ENCODE data around the gene UBALD2.
"Not testable (repeated sequence)": the region's sequence is repeated elsewhere in the genome, so short reads cannot be mapped to it uniquely, and the experiment has no call there.

The UBALD2 gene

DNA sequence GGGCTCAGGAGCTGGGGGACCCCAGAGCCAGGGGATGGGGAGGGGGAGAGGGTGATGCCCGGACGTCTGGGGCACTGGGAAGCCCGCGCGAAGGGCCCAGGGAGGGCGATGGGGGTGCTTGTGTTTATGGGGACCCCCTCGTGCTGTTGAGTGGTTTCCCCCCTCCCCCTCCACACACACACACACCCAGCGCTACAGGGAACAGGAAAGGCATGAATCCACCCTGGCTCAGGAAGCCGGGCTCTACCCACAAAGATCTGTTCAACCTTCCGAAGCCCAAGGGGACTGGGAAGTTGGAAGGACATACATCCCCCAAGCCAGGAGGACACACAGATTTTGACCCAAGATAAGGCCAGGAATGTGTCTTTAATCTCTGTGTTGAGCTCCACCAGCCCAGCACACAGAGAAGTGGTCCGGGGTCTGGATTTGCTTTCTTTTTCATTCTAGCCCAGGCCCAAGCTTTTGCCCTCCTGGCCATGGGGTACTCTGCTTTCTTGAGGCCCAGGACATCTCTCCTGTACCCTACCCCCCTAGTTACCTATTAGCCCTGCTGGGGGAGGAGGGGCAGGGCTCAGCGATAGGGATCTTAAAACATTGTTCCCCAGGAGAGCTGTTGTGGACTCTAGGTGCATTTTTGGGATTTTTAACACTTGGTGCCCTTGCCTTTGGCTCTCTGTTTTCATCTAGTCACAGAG, 1.2 kb downstream of the UBALD2 start:
- no peak for DNase-seq

DNA sequence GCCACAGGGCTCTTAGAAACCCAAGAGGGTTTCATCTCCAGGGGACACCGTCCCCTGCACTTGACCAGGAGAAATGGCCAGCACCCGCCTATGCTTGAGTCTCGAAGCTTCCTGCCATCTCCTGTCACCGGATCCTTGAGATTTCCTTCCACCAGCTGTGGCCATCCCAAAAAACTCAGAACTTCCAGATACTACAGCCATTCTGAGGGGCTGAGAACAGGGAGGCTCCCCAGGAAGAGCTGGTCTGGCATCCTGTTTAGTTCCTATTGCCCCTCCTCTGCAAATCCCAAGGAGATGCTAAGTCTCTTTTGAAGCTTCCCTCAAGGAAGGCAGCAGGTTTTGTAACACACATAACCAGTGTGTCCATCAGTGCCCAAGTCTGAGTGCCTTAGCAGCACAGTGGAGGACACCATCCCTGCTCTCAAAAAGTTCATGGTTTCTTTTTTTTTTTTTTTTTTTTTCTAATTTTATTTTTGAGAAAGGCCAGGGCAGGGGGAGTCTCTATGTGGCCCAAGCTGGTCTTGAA, 2.0 kb downstream of the UBALD2 start:
- no peak for DNase-seq

DNA sequence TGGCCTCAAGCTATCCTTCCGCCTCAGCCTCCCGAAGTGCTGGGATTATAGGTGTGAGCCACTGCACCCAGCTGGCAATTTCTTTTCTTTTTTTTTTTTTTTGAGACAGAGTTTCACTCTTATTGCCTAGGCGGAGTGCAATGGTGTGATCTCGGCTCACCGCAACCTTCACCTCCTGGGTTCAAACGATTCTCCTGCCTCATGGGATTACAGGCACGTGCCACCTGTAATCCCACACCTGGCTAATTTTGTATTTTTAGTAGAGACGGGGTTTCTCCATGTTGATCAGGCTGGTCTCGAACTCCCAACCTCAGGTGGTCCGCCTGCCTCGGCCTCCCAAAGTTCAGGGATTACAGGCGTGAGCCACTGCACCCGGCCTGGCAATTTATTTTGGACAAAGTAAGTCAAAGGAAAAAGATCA, 2.4 kb downstream of the UBALD2 start:
- not testable (repeated sequence) for DNase-seq

DNA sequence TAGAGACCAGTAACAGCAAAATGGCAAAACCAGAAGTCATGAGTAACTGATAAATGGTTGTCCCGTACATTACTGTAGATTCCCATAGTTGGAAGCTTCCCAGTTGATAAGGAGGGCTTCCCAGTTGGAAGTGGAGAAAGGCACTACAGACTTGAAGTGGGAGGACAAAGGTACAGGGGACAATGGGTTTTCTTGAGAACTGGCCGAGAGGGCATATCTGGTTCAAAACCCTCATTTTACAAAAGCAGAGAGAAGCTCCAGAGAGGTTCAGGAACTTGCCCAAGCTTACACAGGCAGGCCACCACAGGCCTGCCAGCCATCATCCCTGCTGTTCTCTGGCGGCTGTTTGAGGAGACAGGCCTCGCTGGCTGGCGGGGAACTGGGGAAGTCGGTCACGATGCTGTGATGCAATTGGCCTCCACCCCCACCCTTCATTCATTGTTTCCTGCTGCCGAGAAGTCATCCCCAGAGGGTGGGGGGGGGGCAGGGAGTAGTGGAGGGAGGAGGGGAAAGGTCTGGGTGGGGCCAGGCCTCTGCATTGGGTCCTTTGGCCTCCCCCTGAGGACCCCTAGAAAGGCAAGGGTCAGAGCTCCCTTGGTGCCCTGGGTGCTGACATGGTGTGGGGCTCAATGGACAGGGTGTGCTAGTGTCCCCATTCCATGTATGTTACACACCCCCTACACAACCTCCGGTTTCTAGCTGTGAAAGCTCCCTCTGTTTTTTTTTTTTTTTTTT, 3.0 kb downstream of the UBALD2 start:
- DNase-seq, result no peak

DNA sequence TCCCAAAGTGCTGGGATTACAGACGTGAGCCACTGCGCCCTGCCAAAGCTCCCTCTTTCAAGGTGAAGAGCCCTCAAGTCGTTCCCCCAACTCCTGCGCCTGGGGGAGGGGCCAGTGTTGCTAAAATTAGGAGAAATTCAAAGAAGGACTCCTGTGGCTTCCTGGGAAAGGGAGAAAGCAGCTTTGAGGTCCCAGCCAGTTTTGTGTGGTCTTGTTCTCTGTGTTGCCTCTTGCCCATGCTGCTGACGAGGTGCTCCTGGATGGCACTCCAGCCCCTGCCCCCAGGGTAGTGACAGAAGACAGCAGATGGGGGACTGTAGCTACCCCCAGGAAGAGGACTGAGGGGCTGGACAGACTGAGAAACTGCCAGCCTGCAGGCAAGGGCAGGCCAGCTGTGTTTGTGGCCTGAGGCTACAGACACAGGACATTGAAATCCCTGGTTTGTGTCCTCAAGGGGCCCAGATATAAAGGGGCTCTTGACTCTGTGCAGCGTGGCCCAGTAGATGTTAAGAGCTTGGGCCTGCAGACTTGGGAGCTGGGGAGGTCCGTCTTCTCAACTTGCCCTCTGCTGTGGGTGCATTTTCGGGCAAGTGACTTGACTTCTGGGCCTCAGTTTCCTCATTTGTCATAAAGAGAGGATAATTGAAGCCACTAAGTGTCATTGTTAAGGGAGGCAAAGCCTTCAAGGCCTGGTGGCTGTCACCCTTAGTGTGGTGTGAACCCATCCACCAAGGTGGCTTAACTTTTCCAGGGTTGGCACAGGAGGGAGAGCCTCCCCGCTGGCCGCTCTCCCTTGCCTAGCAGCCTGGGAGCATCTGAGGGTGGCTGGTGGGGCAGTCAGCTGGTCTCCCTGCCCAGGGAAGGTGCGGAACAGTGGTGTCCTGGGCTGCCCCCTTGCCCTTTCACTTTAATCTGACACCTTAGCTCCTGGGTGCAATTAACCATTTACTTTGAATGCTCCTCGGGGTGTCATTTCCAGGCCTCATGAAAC, 4.1 kb downstream of the UBALD2 start:
- no peak for DNase-seq

DNA sequence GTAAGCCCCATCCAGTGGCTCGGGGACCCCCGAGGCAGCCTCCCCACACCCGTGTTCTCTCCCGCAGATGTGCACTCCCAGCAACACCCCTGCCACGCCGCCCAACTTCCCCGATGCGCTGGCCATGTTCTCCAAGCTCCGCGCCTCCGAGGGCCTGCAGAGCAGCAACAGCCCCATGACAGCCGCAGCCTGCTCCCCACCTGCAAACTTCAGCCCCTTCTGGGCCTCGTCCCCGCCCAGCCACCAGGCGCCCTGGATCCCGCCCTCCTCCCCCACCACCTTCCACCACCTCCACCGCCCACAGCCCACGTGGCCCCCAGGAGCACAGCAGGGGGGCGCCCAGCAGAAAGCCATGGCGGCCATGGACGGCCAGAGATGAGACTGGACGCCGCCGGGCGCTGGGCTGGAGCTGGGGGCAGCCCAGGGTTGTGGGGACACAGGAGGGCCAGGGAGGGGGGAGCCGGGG, 5.0 kb downstream of the UBALD2 start:
- DNase-seq, result no peak

DNA sequence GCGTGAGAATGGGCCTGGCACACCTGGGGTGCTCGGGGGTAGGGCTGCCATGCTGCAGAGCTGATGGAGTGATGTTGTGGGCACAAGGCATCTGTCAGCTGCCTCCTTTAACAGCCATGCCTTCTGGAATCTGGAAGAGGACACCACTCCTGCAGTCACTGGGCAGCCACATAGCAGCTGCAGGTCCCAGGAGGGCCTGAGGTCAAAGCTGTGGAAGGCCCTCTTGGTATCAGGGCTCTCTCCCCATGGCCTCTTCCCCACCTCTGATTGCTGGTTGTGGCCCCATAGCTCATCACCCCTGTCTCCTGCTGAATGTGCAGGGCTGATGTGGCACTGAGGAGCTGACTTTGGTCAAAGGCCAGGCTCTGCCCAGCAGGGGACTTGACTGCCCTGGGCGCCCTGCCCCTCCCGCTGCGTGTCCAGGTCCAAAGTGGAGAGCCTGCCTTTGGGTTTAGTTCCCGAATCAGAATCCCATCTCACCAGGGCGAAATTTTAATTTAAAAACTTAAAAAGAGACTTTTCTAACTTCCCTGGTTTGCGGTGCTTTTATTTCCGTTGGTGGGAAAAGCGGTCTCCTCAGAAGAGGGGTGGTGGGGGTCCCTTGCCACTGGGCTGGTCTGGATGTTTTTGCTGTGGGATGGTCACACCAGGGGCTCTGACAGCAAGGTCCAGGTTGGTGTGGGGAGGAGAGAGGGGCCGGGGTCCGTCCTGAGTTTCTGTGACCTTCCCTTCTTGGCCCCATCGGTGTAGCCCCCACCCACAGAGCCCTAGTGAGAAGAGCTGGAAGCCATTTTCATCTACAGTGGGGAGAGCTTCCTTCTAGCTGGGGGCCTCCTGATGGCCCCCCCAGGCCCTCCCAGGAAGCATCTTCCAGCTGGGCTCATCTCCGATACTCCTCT, 5.9 kb downstream of the UBALD2 start:
- no peak for DNase-seq

DNA sequence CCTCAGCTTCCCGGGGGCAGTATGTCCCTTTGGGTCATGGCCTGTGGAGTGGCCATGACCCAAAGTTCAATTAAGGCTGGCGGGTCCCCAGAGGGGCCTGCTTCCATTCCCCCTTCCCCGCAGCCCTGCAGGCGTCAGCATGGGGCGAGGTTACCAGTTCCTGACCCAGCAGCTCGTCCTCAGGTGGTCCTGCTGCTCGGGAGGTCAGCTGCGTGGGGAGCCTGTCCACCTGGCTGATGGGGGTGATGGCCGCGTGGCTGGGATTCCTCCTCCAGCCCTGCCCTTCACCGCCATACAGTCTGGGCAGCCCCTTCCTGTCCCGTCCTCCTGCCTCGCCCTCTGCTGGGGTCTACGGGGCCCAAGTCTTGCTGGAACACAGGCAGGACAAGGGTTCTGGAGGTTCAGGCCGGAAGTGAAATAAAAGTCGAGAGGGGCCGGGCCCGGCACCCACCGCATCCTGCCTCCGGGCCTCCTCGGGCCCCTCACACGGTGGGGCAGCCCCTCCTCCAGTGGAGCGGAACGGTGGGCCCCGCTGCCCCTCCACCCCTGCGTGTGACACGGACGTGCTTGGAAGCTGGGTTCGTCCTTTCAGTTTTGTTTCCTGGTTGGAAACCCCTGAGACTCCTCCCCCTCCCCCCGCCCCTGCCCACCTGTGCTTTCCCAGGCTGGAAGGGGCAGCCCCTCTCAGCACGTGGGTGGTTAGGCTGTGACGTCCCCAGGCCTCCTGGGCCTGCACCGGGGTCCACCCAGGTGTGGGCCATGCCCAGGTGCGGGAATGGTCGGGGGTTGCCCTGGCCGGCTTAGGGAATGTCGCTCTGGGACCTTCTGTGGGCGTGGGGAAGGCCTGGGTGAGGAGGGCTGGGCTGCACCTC, 6.8 kb downstream of the UBALD2 start:
- DNase-seq, result no peak

DNA sequence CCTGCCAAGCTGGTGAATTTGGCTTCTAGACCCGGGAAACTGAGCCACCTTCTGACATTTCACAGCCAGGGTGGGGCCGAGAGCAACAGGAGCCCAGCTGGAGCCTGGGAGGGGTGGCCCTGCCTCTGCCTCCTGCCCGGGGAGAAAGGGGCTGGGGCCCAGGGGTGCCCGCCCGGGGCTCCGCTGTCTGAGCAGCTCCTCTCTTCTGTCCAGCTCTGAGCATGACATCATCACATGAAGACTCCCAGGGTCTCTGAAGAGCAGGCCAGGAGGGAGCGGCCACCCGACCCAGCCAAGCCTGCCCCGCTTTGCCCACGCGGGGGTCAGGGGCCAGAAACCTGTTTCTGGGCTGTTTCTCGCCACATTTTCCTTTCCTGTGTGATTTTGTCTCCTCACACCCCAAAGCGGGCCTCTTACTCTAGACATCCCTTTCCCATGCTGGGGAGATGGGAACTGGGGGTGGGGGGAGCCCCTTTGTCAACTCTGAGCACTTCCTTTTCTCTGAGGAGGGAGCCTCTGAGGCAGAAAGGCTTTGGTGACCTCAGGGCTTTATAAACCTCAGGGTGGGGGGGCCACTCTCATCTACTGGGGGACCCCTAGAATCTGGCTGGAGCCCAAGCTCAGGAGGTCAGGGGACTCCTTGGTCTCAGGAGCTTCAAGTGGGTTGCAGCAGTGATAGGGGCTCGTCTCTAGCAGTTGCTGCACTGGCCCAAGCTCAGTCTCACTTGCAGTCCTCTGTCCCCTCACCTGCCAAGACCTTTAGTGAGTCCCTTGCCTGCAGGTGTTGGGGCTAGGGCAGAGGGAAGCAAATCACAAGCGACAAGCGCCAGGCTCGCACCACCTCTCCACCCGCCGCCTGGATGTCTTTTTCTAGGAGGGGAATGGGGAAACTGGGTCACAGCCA, 7.6 kb downstream of the UBALD2 start:
- DNase-seq, result no peak

DNA sequence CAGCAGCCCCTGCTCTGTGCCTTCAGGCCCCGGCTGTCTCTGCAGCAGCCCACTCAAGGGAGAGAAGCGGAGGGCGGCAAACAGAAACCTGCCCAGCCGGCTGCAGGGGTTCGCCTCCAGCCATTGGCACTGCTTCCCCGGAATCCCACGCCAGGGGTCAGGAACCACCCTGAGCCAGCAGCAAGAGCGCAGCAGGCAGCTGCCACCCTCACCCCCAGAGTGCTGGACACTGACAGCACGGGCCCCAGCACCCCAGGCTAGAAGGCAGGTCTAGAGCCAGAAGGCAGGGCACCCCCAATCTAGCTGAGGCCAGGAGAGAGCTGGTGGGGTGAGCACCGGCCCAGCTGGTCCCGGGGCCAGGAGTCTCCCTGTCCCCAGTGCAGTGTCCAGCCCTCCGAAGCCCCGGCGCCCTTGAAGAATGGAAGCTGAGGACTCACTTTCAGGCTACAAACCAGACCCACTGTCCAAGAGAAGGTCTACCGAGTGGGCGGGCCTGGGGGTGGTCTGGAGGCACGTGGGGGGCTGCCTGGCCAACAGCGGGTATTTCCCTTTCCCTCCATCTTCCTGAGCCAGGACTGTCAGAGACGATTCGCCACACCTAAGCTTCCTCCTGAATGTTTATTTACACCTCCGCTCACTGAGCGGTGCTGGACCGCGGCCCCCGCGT, 8.4 kb downstream of the UBALD2 start:
- DNase-seq, result no peak

DNA sequence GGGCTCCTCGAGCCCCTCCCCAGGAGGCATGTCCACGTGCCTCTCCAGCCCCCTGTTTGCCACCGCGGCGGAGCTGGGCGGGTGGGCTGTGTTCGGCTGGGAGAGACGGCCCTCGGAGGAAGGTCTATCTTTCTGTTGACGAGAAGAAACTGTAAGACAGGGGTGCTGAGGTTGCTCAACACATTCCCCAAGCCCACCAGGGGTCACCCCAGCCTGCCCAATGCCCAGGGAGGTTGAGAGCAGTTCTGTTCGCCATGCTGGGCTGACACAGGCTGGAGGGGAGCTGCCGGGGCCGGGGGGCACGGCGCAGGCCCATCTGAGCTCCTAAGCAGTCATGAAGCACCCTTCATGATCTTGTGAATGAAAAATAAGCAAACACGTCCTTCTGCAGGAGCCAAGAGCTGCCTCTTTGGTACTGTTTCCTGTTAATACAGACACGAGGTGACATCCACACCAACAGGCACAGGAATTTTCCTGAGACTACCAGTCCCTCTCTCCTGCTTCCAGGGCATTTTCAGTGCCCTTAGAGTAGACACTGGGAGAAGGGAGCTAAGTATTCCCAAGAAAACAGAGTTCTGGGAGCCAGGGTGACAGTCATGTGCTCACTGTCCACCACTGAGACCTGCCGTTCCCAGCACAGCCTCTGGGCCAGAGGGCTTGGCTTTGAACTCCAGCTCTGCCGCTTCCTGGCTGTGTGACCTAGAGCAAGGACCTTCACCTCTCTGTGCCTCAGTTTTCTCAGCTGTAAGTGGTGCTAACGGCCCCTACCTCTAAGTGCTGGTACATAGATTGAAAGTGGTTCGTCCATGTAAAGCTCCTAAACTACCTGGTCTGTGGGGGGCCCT, 9.2 kb downstream of the UBALD2 start:
- DNase-seq, result no peak

DNA sequence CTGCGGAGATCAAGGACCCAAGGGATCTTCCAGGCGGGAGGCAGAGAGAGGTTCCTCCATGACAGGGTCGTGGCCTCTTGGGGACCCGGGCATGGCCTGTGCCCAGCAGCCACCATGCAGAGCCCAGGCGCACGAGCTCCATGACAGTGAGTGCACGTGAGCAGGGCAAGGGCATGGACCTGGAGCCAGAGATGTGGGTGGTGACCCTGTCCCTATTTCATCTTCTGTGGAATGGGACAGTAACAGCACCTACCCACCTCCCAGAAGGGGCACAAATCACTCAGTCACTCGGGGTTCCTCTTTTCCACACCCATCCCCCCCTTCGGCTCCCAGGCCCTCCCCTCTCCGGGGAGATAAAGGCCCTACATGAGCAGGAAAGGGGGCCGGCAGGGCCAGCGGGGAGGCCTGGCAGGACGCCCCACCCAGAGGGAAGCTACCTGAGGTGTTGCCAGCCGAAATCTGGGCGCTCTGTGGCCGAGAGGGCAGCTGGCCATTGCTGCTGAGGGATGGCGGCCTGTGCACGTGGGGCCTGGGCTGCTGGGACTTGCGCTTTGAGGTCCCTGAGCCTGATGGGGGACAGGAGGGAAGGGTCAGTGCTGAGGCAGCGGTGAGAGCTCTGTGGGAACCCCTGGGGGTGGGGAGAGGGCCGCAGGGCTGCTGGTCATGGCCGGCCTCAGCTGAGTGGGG, 10.4 kb downstream of the UBALD2 start:
- no peak for DNase-seq

DNA sequence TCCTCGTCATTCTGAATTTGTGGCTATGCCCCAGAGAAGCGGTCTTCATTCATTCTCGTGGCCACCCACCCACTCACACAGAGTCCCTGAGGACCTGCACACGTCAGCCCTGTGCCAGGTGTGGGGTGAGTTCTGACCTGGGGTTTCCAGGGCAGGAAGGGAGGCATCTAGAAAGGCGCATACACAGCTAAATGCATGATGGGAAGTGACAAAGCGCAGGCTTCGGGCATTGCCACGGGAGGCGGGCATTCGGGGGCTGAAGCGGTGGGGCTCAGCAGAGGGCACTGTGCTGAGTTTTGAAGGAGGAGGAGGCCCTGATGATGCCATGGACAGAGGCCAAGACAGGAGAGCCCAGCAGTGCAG, 10.9 kb downstream of the UBALD2 start:
- no peak for DNase-seq

DNA sequence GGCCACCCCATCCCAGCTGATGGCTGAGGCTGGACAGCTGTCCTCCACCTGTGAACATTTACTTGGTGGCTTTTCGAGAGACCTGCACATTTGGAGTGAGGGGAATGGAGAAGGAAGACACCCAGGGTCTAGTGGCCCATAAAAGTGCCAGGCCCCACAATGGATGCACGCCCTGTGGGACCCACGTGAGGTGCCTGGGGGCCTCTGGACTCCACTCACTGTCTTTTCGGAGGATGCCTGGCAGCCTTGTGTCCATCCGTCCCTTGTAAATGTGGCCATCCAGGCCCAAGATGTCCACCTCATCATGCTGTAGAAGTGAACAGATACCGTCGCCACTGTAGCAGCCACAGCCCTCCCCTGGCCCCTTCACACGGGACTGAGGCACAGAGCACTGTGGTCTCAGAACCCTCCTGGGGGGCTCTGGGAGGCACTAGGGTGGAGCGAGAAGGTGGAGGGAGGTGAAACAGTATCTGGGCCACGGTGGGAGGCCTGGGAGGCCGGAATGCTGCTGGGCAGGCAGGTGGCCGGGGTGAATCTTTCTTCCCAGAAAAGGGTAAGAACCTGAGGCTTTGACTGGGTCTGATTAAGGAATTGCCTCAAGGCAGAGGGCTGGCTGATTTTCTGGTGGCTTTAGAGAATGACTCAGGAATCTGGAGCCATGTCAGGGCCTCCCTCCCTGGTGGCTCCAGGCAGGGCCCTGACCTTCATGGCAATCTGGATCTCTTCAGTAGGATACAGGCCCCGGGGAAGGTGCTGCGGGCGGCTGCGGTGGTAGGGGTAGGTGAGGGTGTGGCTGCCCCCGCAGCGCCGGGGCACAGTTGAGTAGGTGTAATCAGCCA, 11.5 kb downstream of the UBALD2 start:
- DNase-seq, result no peak

DNA sequence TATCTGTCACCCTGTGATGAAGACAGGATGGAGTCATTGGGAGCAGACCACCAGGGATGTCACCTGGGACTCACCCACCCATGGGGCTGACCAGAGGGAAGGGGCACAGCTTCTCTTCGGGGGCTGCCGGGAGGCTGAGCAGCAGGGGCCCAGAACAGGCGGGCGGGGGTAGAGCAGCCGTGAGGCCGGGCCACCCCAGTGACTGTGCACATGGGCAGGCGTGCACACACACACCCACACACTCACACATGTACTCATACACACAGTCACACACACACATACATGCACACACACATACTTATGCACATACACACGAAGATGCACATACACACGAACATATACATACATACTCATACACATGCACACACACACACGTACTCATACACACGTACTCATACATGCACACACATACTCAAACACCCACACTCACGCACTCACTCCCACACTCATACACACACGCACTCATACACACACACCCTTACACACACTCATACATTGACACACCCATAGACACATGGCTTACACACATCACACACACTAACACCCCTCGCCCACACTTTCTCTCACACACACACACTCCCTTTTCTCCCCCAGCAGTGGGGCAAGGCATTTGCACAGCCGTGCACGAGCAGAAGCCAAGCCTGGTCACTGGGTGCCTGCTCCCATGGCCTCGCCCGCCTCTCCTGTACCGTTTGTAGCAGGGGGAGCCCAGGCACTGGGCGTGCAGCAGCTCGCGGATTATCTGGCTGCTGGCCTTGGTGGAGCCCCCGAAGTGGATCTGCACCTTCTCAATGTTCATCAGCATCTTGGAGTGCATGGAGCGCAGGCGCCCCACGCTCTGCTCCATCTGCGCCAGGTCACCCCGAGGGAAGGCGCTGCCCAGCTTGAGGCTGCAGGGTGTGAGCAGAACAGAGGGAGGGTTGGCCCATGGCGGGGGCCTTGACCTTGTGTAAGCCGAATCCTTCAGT, 12.4 kb downstream of the UBALD2 start:
- no peak for DNase-seq

All from NCI-H2171 (cell line).